GM18508 (cell line): ENCODE results near the gene TRIM6.
"Not testable (repeated sequence)": the region's sequence is repeated elsewhere in the genome, so short reads cannot be mapped to it uniquely, and the experiment has no call there.

Source experiments
- ATAC-seq: cut with Tn5 transposase; IDR thresholded peaks from one replicate; pipeline ENCODE4 v1.9.1; 2021; ENCODE audit warnings: moderate number of reproducible peaks; ENCODE audit not compliant: insufficient read depth, unreplicated experiment

The TRIM6 gene

GRCh38 chr11:5603326-5603725 is 6.9 kb downstream of the TRIM6 start:
- no peak for ATAC-seq

GRCh38 chr11:5604896-5605295 is 8.5 kb downstream of the TRIM6 start:
- no peak for ATAC-seq

- no peak for ATAC-seq
Observed at GRCh38 chr11:5605849-5606248, 9.4 kb downstream of the TRIM6 start.

GRCh38 chr11:5608808-5609207 is 12.4 kb downstream of the TRIM6 start:
- ATAC-seq, result no peak

GRCh38 chr11:5610446-5610845 is 14.0 kb downstream of the TRIM6 start:
- ATAC-seq, result no peak

DNA sequence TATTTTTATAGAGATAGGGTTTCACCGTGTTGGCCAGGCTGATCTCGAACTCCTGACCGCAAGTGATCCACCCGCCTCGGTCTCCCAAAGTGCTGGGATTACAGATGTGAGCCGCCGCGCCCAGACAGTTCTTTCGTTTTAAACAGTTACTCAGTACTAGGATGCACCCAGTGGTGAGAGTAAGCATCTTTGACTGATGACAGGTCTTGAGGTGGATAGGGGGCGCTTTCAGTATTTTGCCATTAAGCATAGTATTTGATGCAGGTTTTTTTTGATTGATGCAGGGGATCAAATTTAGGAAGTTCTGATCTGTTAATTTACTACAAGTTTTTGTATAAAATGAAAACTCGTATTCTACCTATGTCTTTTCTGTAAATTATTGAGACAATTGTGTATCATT is 15.2 kb downstream of the TRIM6 start:
- ATAC-seq, result no peak

DNA sequence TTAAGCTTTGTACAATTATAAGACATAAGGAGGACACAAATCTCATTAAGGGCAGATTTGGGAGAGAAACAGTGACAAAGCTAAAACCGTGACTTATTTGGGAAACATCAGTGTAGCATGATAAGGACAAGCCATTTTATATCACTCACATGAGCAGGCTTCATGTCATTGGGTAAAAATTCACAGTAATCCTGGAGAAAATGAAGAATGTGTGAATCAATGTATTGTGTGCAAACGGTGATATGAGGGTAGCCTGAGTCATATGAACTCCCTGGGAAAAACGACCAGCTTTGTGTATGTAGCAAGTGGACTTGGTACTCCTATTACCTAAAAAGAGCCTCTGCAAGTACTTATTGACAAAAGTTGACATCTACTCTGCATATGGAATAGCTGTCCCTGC is 22.4 kb downstream of the TRIM6 start:
- ATAC-seq, result no peak

- ATAC-seq, result no peak
Observed at GRCh38 chr11:5620651-5621521, 24.4 kb downstream of the TRIM6 start.

GRCh38 chr11:5621580-5621979 is 25.1 kb downstream of the TRIM6 start:
- ATAC-seq, result no peak

GRCh38 chr11:5622802-5623201 is 26.4 kb downstream of the TRIM6 start:
- ATAC-seq, result no peak

DNA sequence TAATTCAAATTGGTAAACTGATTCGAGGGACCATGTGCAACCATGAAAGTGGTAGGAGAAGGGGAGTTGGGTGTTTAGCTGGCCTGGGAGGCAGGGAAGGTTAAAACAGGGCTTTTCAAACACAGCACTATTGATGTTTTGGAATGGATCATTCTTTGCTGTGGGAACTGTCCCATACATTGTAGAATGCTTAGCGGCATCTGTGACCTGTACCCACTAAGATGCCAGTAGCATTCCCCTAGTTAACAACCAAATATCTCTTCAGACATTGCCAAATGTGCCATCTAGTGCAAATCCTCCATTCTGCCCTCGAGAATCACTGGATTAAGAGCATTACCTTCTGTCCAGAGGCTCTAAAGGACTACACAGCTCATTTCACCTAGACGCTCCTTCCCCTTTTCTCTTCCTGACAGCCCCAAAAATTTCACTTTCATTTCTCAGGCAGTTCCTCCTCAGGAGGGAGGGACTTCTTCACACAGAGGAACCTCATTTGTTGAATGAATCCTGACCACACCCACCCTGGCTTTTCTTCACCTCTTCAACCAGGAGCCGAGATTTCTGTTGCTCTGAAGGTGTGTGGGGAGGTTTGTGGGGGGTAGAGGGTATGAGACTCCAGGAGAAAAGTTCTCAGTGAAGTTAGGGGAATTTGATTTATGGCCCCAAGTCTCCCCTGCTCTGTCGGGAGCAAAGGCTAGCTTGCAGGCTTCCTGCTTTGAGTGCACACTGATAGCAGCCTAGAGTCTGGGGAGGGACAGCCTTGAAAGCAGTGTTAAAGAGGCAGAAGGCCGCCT is 28.2 kb downstream of the TRIM6 start, which contains the start of gene TRIM34:
TRIM34 (plus strand) TSS at position 513 of the 791 bp plus-strand sequence. CDS start 7,331 bp downstream, outside the sequence.
- ATAC-seq, result peak; percentile 98

DNA sequence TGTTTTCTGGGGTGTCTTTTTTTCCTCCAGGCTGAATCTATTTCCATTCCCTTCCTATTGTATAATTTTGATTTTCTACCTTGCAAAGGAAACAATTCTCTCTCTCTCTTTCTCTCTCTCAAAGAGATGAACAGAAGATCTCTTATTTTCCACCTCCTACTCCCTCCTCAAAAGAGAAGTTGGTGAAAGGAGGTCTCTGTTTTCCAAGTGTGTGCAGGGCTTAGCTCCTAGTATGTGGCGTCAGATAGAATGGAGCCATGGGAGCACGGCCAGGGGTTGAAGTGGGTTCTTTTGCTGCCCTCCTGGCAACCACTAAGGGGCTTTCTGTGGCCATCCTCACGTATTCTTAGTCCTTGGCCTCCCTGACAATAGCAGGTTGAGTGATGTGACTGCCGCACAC is 28.8 kb downstream of the TRIM6 start:
- ATAC-seq, result no peak

DNA sequence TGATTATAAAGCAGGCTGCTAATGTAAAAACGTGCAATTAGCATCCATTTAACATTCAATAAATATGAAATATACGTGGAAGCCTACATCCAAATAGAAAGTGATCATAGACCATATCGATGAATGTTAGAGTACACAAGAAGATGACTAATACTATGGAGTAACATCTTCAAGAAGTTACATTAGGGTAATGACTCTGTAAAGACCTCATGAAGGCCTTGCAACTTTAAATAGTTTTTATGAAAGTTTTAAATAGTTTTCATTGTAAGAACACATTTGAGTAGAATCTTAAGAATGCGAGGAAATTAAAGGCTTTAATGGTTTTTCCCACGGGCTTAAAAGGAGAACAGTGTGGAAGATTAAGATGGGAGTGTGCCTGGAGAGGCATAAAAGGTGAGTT is 29.8 kb downstream of the TRIM6 start:
- no peak for ATAC-seq

DNA sequence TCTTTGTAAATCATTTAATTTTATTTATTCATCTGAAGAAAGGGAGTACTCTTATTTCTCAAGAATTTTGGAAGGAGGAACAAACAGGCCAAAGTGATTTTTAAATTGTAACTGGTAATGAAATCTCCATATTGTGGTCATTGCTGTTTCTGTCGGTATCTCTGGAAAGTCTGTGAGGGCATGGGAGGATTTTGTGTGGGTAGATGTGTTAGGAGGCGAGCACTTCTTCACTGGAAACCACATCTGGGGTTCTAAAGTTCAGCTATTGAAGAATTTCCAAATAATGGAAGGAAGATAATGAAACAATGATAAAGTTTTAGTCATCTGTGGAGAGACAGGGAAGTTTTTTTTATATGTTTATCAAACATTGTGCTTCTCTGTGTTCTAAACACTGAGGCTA is 35.0 kb downstream of the TRIM6 start:
- ATAC-seq, result no peak

DNA sequence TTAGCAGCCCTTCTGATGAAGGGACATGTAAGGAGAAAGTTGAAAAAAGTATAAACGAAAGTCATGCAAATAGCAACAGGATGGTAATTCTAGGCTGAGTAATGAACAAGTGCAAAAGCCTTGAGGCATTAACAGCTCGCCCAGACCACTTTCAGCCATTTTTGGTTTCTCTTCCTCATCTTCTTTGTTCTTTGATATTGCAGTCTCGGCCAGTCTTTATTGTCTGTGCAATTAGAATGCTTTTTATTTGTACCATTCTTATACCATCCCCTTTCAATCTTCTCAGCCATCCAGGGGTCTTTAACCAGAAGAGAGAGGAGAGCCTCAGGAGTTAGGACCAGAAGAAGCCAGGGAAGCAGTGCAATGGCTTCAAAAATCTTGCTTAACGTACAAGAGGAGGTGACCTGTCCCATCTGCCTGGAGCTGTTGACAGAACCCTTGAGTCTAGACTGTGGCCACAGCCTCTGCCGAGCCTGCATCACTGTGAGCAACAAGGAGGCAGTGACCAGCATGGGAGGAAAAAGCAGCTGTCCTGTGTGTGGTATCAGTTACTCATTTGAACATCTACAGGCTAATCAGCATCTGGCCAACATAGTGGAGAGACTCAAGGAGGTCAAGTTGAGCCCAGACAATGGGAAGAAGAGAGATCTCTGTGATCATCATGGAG is 35.7 kb downstream of the TRIM6 start:
- ATAC-seq, result peak; percentile 82

GRCh38 chr11:5639953-5640352 is 43.5 kb downstream of the TRIM6 start:
- no peak for ATAC-seq

DNA sequence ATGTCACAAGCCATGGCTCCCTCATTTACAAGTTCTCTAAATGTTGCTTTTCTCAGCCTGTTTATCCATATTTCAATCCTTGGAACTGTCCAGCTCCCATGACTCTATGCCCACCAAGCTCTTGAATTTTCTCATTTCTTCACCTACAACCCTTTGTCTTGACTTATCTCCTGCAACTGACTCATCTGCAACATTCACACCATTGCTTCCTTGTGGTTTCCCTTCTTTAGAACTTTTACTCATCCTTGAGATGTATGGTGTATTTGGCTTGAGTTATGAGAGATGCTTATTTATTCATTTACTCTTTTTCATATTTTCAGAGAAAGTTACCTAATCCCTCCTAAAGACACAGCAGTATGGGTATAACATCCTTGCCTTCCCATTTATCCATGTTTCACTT is 47.1 kb downstream of the TRIM6 start:
- no peak for ATAC-seq

GRCh38 chr11:5646139-5646538 is 49.7 kb downstream of the TRIM6 start:
- ATAC-seq, result no peak

DNA sequence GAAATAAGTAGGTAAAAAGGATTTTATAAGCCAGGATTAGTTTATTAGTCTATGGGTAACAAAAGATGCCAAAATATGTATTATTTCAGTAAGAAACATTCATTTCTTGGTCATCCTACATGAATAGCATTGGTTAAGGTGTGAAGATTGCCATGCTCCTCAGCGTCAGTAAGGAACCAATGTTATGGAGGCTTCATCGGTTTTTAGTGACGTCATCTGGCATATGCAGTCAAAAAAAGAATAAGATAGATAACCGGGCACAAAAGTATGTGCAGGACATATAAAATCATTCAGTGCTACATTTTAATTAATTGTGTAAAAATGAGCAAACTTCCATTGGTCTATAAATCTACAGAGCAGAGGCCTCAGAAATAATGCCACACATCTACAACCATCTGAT is 59.0 kb downstream of the TRIM6 start:
- ATAC-seq, result no peak

GRCh38 chr11:5656956-5657355 is 60.5 kb downstream of the TRIM6 start:
- ATAC-seq, result not testable (repeated sequence)

- ATAC-seq, result no peak
Observed at GRCh38 chr11:5658318-5658717, 61.9 kb downstream of the TRIM6 start.
